ENCODE data around the gene PLEKHA7.
"Not testable (repeated sequence)": the region's sequence is repeated elsewhere in the genome, so short reads cannot be mapped to it uniquely, and the experiment has no call there.

The PLEKHA7 gene, protein sequence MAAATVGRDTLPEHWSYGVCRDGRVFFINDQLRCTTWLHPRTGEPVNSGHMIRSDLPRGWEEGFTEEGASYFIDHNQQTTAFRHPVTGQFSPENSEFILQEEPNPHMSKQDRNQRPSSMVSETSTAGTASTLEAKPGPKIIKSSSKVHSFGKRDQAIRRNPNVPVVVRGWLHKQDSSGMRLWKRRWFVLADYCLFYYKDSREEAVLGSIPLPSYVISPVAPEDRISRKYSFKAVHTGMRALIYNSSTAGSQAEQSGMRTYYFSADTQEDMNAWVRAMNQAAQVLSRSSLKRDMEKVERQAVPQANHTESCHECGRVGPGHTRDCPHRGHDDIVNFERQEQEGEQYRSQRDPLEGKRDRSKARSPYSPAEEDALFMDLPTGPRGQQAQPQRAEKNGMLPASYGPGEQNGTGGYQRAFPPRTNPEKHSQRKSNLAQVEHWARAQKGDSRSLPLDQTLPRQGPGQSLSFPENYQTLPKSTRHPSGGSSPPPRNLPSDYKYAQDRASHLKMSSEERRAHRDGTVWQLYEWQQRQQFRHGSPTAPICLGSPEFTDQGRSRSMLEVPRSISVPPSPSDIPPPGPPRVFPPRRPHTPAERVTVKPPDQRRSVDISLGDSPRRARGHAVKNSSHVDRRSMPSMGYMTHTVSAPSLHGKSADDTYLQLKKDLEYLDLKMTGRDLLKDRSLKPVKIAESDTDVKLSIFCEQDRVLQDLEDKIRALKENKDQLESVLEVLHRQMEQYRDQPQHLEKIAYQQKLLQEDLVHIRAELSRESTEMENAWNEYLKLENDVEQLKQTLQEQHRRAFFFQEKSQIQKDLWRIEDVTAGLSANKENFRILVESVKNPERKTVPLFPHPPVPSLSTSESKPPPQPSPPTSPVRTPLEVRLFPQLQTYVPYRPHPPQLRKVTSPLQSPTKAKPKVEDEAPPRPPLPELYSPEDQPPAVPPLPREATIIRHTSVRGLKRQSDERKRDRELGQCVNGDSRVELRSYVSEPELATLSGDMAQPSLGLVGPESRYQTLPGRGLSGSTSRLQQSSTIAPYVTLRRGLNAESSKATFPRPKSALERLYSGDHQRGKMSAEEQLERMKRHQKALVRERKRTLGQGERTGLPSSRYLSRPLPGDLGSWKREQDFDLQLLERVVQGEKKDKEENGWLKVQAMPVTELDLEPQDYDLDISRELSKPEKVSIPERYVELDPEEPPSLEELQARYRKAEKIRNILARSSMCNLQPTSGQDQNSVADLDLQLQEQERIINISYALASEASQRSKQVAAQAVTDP

DNA sequence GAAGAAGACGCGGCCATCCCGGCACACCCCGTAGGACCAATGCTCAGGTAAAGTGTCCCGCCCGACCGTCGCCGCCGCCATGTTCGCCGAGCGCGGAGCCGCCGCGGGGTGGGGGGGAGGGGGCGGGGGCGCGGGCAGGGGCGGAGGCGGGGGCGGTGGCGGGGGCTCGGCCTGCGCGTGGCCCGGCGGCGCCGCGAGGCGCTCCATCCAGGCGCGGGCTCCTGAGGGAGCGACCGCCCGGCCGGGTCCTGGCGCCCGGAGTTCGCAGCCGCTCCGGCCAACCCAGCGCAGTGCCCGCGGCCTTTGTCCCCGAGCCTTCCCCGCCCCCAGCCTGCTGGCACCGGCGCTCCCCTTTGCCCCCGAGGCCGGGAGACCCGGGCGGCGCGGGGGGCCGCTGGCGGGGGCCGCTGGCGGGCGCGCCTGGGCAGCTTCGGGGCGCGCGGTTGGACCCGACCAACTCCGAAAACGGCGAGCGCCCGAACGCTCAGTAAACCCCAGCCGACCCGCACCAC is at the start of gene PLEKHA7:
Gene PLEKHA7 (minus strand): TSS at position 94 of the 512 bp plus-strand sequence. CDS start 13 bp downstream, at position 81.
- no peak for DNase-seq (ENCODE audit: low read depth in 2 of 3, low spot score in 1 of 3)

DNA sequence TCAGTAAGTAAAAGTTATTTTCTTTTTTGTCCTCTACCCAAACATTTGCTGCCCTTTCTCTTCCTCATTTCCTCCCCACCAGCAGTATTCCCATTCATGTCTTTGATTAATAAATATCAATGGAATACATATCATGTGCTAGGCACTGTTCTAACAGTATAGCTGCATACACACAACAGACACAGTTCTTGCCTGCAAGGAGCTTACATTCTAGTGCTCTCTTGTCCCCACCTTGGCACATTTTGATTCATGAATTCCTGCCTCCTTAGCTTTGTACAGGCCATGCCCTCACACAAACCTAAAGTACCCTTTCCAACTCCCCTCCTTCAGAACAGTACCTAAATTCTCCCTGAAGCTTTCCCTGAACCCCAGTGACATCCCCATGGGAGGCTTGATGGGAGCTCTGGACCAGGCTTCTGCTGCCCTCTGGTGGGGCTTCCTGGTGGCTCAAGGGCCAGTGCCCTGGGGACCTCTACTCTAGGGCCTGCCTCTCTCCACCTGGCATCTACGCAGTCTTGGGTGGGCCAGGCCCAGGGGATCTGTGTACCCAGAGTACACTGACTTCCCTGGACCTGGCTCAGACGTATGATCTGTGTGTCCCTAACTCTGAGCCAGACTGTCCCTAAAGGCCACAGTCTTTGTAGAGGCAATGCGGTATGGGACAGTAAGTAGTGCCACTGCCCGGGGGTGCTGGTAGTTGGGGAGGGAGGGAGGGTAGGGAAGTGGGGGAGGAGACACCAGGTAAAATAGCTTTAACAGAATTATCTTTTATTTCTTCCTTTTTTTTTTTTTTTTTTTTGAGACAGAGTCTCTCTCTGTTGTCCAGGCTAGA is 49.2 kb upstream of the PLEKHA7 start:
- DNase-seq (ENCODE audit: low read depth in 2 of 3, low spot score in 1 of 3) = peak; percentile 38 to 56 (median 53)

GRCh38 chr11:17051146-17051545 is 36.9 kb upstream of the PLEKHA7 start:
- not testable (repeated sequence) for DNase-seq (ENCODE audit: low read depth in 2 of 3, low spot score in 1 of 3)

DNA sequence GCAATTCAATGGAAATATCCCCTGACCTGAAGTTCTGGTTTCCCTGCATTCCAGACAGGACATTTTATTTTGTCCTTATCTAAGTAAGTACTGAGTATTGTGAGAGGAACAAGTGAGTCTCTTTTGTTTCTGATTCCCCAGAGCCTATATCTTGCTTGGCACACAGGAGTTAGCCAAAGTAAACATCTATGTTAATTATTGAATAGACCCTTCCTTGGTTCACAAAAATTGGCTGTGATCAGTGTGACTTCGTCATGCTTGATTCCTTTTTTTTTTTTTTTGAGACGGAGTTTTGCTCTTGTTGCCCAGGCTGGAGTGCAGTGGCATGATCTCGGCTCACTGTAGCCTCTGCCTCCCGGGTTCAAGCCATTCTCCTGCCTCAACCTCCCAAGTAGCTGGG is 34.3 kb upstream of the PLEKHA7 start:
- not testable (repeated sequence) for DNase-seq (ENCODE audit: low read depth in 2 of 3, low spot score in 1 of 3)

GRCh38 chr11:17046690-17047089 is 32.5 kb upstream of the PLEKHA7 start:
- no peak for DNase-seq (ENCODE audit: low read depth in 2 of 3, low spot score in 1 of 3)

DNA sequence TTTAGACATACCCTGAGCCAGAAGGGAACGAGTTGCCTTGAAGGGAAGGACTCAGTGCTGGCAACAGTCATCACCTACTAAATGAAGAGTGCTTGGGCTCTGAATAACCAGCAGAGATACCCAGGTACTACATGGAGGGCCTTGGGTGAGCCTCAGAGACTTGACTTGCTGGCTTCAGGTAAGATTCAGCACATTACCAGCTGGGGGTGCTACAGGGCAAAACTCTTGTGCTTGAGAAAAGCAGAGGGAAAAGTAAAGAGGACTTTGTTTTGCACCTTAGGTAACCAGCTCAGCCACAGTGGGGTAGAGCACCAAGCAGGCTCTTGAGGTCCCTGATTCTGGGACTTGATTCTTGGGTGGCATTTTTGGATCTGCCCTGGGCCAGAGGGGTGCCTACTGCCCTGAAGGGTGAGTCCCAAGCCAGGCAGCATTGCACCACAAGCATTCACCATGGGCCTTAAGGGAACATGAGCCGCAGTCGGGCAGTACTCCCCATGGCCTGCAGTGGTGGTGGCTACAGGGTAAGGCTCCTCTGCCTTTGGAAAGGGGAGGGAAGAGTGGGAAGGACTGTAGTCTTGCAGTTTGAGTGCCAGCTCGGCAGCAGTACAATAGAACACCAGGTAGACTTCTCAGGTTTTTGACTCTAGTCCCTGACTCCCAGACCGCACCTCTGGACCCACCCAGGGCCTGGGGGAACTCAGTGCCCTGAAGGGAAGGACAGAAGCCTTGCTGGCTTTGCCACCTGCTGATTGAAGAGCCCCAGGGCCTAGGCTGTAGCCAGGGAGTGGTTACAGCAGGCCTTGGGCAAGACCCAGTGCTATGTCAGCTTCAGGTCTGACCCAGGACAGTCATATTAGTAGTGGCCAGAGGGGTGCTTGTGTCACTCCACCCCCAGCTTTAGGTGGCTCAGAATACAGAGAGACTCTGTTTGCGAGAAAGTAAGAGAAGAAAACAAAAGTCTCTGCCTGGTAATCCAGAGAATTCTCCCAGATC is 22.7 kb upstream of the PLEKHA7 start:
- DNase-seq (ENCODE audit: low read depth in 2 of 3, low spot score in 1 of 3) = no peak

DNA sequence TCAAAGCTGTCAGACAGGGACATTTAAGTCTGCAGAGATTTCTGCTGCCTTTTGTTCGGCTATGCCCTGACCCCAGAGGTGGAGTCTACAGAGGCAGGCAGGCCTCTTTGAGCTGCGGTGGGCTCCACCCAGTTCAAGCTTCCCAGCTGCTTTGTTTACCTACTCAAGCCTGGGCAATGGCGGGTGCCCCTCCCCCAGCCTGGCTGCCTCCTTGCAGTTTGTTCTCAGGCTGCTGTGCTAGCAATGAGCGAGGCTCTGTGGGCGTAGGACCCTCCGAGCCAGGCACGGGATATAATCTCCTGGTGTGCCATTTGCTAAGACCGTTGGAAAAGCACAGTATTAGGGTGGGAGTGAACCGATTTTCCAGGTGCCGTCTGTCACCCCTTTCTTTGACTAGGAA is 19.8 kb upstream of the PLEKHA7 start:
- not testable (repeated sequence) for DNase-seq (ENCODE audit: low read depth in 2 of 3, low spot score in 1 of 3)

DNA sequence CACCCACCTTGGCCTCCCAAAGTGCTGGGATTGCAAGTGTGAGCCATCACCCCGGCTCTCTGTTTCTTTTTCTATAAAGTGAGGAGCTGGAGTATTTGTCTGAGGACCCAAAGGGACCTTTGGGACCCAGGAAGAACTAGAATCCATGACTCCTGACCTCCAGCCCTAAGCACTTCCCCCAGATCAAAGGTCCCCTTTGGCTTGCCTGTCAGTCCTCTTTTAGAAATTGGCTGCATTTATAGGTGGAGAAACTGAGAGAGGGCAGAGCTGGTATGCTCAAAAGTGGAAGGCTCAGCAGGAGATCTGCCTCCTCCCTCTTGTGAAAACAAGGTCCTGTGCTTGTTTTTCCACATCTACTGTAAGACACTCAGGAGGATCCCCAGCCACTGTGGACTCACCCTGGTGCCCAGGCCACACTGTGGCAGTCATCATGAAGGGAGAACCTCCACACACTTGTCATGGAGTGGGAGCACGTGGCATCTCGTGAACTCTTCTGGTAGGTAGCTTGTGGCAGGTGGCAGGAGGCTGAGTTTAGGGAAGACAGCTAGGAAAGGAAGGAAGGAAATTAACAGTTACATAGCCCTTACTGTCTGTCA is 12.4 kb upstream of the PLEKHA7 start:
- DNase-seq (ENCODE audit: low read depth in 2 of 3, low spot score in 1 of 3) = no peak

GRCh38 chr11:17024924-17025323 is 10.7 kb upstream of the PLEKHA7 start:
- no peak for DNase-seq (ENCODE audit: low read depth in 2 of 3, low spot score in 1 of 3)

DNA sequence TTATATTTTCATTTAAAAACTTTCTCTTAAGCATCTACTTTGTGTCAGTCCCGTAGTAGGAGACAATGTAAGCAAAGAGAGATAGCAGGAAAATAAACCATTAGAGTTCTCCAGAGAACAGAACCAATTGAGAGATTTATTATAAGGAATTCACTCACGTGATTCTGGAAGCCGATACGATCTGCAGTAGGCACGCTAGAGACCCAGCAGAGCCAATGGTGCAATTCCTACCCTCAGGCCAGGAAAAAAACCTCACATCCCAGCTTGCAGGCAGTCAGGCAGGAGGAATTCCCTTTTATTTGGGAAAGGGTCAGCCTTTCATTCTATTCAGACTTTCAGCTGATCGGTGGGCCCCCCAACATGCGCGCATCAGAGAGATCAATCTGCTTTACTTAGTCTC is 7.3 kb upstream of the PLEKHA7 start:
- DNase-seq (ENCODE audit: low read depth in 2 of 3, low spot score in 1 of 3) = no peak

DNA sequence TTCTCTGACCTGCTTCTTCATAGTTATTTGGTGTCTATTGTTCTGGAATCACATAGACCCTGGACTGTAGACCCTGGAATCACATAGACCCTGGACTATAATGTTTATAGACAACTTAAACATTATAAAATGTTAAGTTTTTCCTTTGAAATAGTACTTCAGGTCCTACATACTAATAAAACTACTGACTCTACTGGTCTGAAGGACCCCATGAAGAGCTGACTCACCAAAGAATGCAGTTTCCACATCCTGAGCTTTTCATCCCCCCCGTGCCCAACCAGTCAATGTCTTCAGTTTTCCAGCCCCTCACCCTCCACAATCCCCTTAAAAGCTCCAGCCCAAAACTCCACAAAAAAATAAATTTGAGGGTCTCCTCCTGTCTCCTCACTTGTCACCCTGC is 6.6 kb upstream of the PLEKHA7 start:
- no peak for DNase-seq (ENCODE audit: low read depth in 2 of 3, low spot score in 1 of 3)

DNA sequence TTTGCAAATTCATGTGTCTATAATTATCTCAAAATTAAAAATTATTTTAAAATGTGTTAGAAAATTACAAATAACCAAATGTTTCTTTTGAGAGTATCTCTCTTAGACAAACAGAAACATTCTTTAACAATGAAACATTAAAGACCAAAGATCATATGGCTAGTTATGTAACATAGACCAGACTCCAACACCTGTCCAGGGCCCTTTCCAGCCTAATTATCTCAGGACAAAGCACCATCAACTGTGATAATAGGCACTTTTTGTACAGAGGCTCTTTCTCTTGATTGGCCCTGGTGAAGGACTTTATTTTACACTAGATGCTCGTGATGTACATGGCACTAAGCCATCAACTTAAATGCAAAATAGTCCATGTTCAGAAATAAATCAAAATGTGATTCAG is 5.0 kb upstream of the PLEKHA7 start:
- DNase-seq (ENCODE audit: low read depth in 2 of 3, low spot score in 1 of 3) = no peak

GRCh38 chr11:17015627-17016126 is 1.5 kb upstream of the PLEKHA7 start:
- no peak for DNase-seq (ENCODE audit: low read depth in 2 of 3, low spot score in 1 of 3)

GRCh38 chr11:17014833-17015626 is 816 bp upstream of the PLEKHA7 start:
- DNase-seq (ENCODE audit: low read depth in 2 of 3, low spot score in 1 of 3) = no peak

GRCh38 chr11:17013548-17014320 is 480 bp downstream of the PLEKHA7 start:
- DNase-seq (ENCODE audit: low read depth in 2 of 3, low spot score in 1 of 3) = no peak

DNA sequence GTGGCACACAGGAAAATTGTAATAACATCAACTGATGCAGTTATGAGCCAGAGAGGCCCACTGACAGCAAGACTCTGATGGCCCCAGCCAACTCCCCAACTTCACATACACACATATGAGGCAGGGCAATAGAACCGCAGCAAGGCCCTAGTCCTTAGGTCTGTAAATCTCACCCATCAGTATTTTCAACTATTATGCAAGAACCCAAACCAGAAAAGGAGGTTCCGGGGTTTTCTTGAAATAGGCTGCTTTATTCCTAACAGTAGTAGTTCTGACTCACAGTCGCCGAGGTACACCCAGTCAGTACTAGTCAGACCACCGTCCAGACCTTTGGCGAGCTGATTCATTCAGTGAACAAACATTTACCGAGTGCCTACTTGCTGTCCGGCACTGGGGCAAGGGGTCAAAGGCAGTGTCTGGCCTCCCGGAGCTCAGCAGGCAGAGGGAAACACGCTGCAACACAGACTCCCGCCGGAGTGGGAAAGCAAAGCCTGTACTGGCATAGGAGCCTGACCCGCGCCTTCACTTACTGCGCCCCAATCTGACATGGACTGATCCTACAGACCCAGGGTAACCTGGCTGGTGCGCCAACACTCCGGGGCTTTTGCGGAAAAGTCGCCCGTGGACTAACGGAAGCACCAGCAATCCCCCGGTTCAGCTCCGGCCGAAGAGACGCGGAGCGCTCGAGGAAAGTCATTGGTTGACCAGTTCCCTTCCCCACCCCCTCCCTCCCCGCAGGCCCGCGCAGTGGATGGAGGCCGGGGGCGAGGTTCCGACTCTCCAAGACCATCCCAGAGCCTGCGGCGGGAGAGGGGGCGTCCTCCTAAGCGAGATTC is 1.3 kb downstream of the PLEKHA7 start:
- no peak for DNase-seq (ENCODE audit: low read depth in 2 of 3, low spot score in 1 of 3)

All from stimulated activated CD4-positive, alpha-beta T cell treated with anti-CD3 and anti-CD28 coated beads, Interleukin-12 subunit alpha, Interleukin-12 subunit beta, amount 100 ng/mL, for 48 hours (primary cell).